Eye (tissue), 1 donor: Measurements from ENCODE around the gene RPUSD1.

Source experiments
- DNase-seq: peaks from one replicate; pipeline ENCODE4 v3.0.0-alpha.2; 2015

Gene RPUSD1

DNA sequence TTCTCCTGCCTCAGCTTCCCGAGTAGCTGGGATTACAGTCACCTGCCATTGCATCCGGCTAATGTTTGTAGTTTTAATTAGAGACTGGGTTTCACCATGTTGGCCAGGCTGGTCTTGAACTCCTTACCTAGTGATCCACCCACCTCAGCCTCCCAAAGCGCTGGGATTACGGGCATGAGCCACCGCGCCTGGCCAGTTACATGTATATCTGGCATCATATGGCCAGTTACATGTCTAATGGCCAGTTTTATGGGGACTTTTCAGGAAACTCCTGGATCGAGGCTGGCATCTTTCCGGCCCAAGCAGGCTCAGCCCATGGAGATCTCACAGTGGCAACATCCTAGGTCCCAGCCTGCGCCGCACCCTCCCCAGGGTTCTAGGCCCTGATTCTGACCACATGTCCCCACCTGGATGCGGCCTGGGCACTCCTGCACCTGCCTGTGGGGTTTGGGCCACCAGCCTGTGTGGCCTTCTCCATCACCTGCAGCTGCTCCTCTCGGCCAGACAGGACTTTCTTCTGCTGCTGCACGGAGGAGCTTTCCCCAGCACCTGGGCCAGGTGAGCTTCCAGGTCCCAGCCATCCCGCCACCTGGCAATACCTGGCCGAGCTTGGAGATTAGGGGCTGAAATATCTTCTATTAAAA is 46.1 kb downstream of the RPUSD1 start:
- DNase-seq: no peak

DNA sequence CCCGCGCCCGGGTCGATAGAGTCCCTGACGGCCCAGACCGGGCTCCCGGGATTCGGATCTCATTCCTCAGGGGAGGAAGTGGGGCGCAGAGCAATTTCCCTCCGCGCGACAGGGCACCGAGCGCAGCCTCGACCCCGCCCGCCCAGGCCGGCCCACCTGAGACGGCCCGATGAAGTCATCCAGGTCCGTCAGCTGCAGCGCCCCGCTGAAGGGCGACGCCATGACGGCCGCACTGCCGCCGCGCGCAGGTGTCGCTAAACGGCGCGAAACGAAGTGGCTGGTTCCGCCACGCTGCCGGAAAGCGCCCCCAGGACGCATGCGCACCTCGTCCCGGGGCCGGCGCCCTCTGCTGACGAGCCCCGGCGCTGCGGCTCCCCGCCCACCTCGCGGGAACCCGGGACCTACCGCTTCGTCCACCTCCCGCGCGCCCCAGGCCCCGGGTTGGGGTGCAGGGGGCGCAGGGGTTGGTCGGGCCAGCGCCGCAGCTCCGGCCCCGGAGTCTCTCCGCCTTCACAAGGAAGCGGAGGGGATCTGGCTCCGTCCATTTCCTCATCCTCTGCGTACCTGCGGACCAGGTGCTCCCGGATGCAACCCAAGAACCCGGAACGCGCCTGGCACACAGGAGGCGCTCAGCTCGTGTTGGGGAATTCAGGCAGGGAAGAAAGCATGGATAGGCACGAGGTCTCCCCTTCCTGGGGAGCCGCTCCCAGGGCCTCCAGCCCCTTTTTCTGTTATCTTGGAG is 47.2 kb downstream of the RPUSD1 start, which contains the start of gene CIAO3:
Gene CIAO3, minus strand, starts transcription at position 234 of the 742 bp plus-strand sequence. Its CDS starts 12 bp downstream, at position 222.
- peak; percentile 95 for DNase-seq

DNA sequence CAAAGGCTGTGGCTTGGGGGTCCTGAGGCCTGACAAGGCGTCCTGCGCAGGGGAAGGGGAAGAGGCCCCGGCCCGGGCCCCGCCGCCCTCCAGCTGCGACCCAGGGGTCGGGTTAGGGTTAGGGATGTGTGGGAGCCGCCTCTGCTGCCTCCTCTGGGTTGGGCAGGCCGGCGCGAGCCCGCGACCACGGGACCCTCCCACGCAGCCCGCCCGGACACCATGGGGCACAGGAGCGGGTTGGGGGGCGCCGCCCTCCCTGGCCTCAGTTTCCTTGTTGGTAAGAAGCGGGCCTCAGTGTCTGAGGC is 47.8 kb downstream of the RPUSD1 start:
- no peak for DNase-seq

DNA sequence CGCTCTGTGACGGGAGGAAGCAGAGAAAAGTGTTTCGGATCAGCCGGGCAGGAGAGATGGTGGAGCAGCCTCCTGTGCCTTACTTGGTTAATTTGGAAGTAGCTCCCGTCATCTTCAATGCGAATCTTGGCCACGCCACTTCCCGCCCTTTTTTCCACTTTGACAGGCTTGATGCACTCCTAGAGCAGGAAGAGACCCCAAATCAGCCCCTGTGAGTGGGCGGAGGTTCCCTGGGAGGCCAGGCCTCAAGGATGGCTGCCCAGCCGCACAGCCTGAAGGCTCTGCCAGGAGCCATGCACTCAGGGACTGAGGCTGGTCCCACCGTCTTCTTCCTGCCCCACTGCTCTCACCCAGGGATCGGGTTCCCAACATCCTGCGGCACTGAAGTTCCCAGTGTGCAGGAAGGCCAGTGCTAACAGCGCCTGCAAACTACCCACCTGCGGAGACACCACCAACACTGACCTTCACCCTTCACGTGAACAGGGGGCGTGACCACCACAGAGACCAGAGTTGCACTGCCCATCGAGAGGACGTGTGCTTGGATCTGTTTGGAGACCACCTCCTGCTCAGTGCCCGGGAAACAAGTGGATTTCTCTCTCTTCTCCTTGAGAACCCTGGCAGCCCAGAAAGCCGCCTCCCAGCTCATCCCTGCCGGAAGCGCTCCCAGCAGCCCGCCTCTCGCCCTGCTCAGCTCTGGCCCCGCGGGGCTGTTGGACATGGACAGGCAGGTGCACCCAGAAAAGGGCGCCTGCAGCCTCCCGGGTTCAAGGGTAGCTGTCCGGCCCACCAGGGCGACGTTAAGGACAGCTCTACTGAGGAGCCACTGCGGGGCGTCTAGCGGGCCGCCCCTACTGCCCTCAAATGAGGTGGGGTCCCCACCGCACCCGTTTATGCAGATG is 48.4 kb downstream of the RPUSD1 start:
- DNase-seq: no peak

DNA sequence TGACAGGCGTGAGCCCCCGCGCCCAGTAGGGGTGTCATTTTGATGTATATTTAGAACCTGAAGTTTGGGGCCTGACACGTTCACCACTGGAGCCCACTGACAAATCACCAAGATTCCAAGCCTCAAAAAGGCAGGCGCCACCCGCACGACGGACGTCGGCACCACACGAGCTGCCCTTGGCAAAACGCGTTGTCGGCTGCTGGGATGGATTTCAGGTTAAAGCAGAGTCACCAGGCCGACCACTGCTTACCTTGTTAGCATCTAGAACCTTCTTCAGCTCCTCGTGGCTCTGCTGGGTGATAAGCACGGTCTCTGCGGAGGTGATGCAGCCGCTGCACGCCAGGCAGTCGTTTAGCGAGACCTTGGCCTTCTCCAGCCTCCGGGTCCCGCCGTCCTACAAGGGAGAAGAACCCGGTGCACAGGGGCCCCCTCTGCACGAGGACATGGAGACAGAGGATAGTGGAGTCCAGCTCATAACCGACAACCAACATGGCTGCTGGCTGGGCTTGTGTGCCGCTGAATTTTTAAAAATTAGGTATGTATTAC is 51.2 kb downstream of the RPUSD1 start:
- DNase-seq: no peak

DNA sequence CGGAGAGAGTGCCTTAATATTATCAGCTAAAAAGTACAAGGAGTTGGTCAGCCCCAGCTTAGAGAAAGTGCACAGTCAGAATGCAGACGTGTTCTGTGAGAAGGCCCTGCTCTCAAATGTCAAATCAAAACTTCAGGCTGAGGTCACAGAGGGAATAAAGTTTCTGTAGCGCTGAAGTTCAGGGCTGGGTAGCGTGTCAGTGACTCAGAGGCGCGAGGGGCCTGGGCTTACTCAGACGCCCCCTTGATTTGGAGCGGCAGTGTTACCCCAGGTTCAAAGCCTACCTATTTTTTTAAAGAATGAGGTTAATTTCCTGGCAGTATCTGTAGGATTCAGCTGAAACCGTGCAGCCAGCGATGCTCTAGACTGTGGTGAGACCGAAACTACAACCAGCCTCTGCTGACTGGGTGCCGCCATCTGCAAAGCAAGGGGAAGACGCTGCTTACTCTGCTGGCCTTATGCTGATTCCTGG is 52.2 kb downstream of the RPUSD1 start:
- no peak for DNase-seq

DNA sequence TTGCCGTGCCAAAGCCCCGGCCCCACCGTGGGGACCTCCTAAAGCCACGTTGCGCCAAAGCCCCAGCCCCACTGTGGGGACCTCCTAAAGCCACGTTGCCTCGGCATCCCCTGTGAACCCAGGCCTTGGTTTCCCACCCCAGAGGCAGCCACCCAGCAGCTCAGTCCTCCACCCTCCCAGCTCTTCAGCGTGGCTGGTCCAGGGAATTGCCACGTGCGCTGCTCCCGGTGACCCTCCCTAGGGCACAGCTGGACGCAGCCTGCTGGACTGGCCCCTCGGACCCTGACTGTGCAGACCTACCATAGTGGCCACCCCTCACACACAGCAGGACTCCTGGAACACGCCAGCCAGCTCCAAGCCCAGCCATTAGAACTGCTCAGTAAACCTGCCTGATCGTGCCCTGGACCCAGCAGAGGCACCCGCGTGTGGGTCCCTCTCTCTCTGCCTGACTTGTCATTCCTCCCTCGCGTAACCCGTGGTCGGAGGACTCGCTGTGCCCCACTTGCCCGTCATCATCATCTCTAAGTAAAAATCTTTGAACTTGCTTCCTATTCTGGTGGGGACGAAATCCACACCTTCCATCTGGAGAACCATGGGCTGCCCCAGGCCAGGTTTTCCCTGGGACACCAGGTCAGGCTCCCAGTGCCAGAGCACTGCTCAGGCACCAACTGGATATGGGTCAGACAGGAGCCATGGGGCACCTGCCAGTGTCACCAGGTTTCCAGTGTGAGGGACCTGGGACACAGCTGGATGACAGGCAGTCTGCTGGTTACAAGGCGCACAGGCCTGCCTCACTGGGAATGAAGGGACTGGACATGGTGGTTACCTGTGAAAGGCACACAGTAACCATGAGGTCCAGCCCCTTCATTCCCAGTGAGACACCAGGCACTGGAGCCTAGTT is 53.0 kb downstream of the RPUSD1 start:
- DNase-seq: no peak
